ENCODE measurements around the gene KIF12.

DNA sequence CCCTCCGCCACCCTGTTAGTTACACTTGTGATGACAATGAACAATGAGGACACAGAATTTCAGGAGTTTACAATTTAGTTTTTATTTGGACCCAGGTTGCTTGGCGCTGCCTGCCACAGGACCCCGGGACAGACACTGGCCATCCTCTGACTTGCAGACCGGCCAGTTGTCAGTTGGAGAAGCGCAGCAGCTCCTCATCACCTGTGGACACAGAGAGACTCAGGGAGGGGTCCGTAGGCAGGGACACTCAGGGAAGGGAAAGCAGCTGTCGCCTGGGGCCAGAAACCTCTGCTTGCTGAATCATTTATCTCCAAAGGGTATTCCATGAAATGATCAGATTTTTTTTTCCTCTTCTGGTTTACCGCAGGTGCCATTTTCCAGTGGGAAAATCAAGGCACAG lies 39.0 kb downstream of the KIF12 start:
- no peak for TF ChIP-seq CTCF (conservative IDR thresholded peaks at IDR 0.05)
- TF ChIP-seq EZH2 (IDR thresholded peaks at IDR 0.05; ENCODE audit: low read depth), result no peak

Data from PC-9 (cell line).